ENCODE measurements around the gene ZNF277. TPM values are rescaled to one million over a fixed set of nuclear protein-coding genes. Genes with fewer than 3 reads are reported as not detected.

Gene ZNF277
- total RNA-seq, 2 donors from 2014 or later = 11.6 to 19.4 TPM

- Mint-ChIP-seq H3K27me3 (no peaks in the 10 kb centered on the region), H3K9me3 (no peaks in the 10 kb centered on the region), H3K27ac (no peak overlapping the region), H3K36me3 (ENCODE audit: low read depth) (peaks cover 76% of the 10 kb centered on the region), H3K4me3 (no peak overlapping the region), H3K4me1 (no peaks in the 10 kb centered on the region)
- ATAC-seq (replicated peaks) = no peak
Measured at GRCh38 chr7:112336936-112337576, 130.6 kb downstream of the ZNF277 start.

- no peak overlapping the region for H3K27ac Mint-ChIP-seq
- H3K9me3 Mint-ChIP-seq = no peaks in the 10 kb centered on the region
- ATAC-seq (replicated peaks) = no peak
- H3K4me1 Mint-ChIP-seq = no peaks in the 10 kb centered on the region
- H3K36me3 Mint-ChIP-seq (ENCODE audit: low read depth) = peaks cover 85% of the 10 kb centered on the region
- H3K4me3 Mint-ChIP-seq = no peak overlapping the region
- H3K27me3 Mint-ChIP-seq = no peaks in the 10 kb centered on the region
Measured at GRCh38 chr7:112337892-112338291, 131.4 kb downstream of the ZNF277 start.

GRCh38 chr7:112338786-112339185 is 132.3 kb downstream of the ZNF277 start:
- Mint-ChIP-seq H3K27me3 (no peaks in the 10 kb centered on the region), H3K4me3 (no peak overlapping the region), H3K27ac (no peak overlapping the region), H3K36me3 (ENCODE audit: low read depth) (peaks cover 94% of the 10 kb centered on the region), H3K4me1 (no peaks in the 10 kb centered on the region), H3K9me3 (no peaks in the 10 kb centered on the region)
- no peak for ATAC-seq (replicated peaks)

- H3K36me3 Mint-ChIP-seq (ENCODE audit: low read depth) = peaks cover 91% of the 10 kb centered on the region
- H3K27ac Mint-ChIP-seq = no peak overlapping the region
- no peaks in the 10 kb centered on the region for H3K4me1 Mint-ChIP-seq
- no peaks in the 10 kb centered on the region for H3K27me3 Mint-ChIP-seq
- no peak for ATAC-seq (replicated peaks)
- H3K4me3 Mint-ChIP-seq = no peak overlapping the region
- no peaks in the 10 kb centered on the region for H3K9me3 Mint-ChIP-seq
Measured at GRCh38 chr7:112341464-112341863, 135.0 kb downstream of the ZNF277 start.

- Mint-ChIP-seq H3K27me3 (no peaks in the 10 kb centered on the region), H3K9me3 (peaks cover 10% of the 10 kb centered on the region), H3K36me3 (ENCODE audit: low read depth) (peaks cover 42% of the 10 kb centered on the region), H3K4me3 (no peak overlapping the region), H3K4me1 (peaks cover 3% of the 10 kb centered on the region), H3K27ac (no peak overlapping the region)
- no peak for ATAC-seq (replicated peaks)
Measured at GRCh38 chr7:112346381-112347060, 140.0 kb downstream of the ZNF277 start.

- H3K27me3 Mint-ChIP-seq = no peaks in the 10 kb centered on the region
- peaks cover 37% of the 10 kb centered on the region for H3K36me3 Mint-ChIP-seq (ENCODE audit: low read depth)
- H3K4me1 Mint-ChIP-seq = peaks cover 3% of the 10 kb centered on the region
- no peak overlapping the region for H3K27ac Mint-ChIP-seq
- no peak overlapping the region for H3K4me3 Mint-ChIP-seq
- peaks cover 10% of the 10 kb centered on the region for H3K9me3 Mint-ChIP-seq
- no peak for ATAC-seq (replicated peaks)
Measured at GRCh38 chr7:112347088-112347487, 140.6 kb downstream of the ZNF277 start.

GRCh38 chr7:112350585-112350984 is 144.1 kb downstream of the ZNF277 start:
- Mint-ChIP-seq H3K4me3 (no peak overlapping the region), H3K4me1 (peaks cover 3% of the 10 kb centered on the region), H3K27me3 (peaks cover 5% of the 10 kb centered on the region), H3K27ac (no peak overlapping the region), H3K36me3 (ENCODE audit: low read depth) (peaks cover 4% of the 10 kb centered on the region), H3K9me3 (peaks cover 10% of the 10 kb centered on the region)
- no peak for ATAC-seq (replicated peaks)

GRCh38 chr7:112356596-112356995 is 150.1 kb downstream of the ZNF277 start:
- Mint-ChIP-seq H3K4me1 (no peaks in the 10 kb centered on the region), H3K36me3 (ENCODE audit: low read depth) (no peaks in the 10 kb centered on the region), H3K27ac (no peak overlapping the region), H3K4me3 (no peak overlapping the region), H3K9me3 (no peaks in the 10 kb centered on the region), H3K27me3 (peaks cover 12% of the 10 kb centered on the region)
- ATAC-seq (replicated peaks) = no peak

GRCh38 chr7:112357136-112357535 is 150.6 kb downstream of the ZNF277 start:
- Mint-ChIP-seq H3K4me3 (no peak overlapping the region), H3K36me3 (ENCODE audit: low read depth) (no peaks in the 10 kb centered on the region), H3K9me3 (no peaks in the 10 kb centered on the region), H3K27me3 (peaks cover 12% of the 10 kb centered on the region), H3K27ac (no peak overlapping the region), H3K4me1 (no peaks in the 10 kb centered on the region)
- ATAC-seq (replicated peaks) = no peak

- Mint-ChIP-seq H3K27me3 (peaks cover 12% of the 10 kb centered on the region), H3K27ac (no peak overlapping the region), H3K4me1 (no peaks in the 10 kb centered on the region), H3K9me3 (no peaks in the 10 kb centered on the region), H3K4me3 (no peak overlapping the region), H3K36me3 (ENCODE audit: low read depth) (no peaks in the 10 kb centered on the region)
- no peak for ATAC-seq (replicated peaks)
Measured at GRCh38 chr7:112358513-112358912, 152.0 kb downstream of the ZNF277 start.

GRCh38 chr7:112359086-112359485 is 152.6 kb downstream of the ZNF277 start:
- no peak for ATAC-seq (replicated peaks)
- Mint-ChIP-seq H3K27ac (no peak overlapping the region), H3K4me3 (no peak overlapping the region), H3K27me3 (peaks cover 12% of the 10 kb centered on the region), H3K4me1 (no peaks in the 10 kb centered on the region), H3K9me3 (no peaks in the 10 kb centered on the region), H3K36me3 (ENCODE audit: low read depth) (no peaks in the 10 kb centered on the region)

GRCh38 chr7:112360681-112361080 is 154.2 kb downstream of the ZNF277 start:
- no peak for ATAC-seq (replicated peaks)
- Mint-ChIP-seq H3K4me3 (no peak overlapping the region), H3K27ac (no peak overlapping the region), H3K4me1 (no peaks in the 10 kb centered on the region), H3K36me3 (ENCODE audit: low read depth) (no peaks in the 10 kb centered on the region), H3K27me3 (peaks cover 9% of the 10 kb centered on the region), H3K9me3 (no peaks in the 10 kb centered on the region)

GRCh38 chr7:112361154-112361553 is 154.7 kb downstream of the ZNF277 start:
- Mint-ChIP-seq H3K27ac (no peak overlapping the region), H3K36me3 (ENCODE audit: low read depth) (no peaks in the 10 kb centered on the region), H3K9me3 (no peaks in the 10 kb centered on the region), H3K4me1 (no peaks in the 10 kb centered on the region), H3K4me3 (no peak overlapping the region), H3K27me3 (peaks cover 8% of the 10 kb centered on the region)
- ATAC-seq (replicated peaks) = no peak

- H3K27me3 Mint-ChIP-seq = peaks cover 8% of the 10 kb centered on the region
- no peak overlapping the region for H3K4me3 Mint-ChIP-seq
Measured at GRCh38 chr7:112362053-112362650, 155.7 kb downstream of the ZNF277 start.

GRCh38 chr7:112362731-112363131 is 156.2 kb downstream of the ZNF277 start:
- H3K4me1 Mint-ChIP-seq = no peaks in the 10 kb centered on the region
- H3K4me3 Mint-ChIP-seq = no peak overlapping the region
- H3K27ac Mint-ChIP-seq = no peak overlapping the region
- peaks cover 8% of the 10 kb centered on the region for H3K27me3 Mint-ChIP-seq
- ATAC-seq (replicated peaks) = no peak
- no peaks in the 10 kb centered on the region for H3K36me3 Mint-ChIP-seq (ENCODE audit: low read depth)
- no peaks in the 10 kb centered on the region for H3K9me3 Mint-ChIP-seq

More at GRCh38 chr7:112362053-112362650, 155.7 kb downstream of the ZNF277 start:
- no peak overlapping the region for H3K27ac Mint-ChIP-seq
- H3K36me3 Mint-ChIP-seq (ENCODE audit: low read depth) = no peaks in the 10 kb centered on the region
- no peaks in the 10 kb centered on the region for H3K4me1 Mint-ChIP-seq
- no peak for ATAC-seq (replicated peaks)
- H3K9me3 Mint-ChIP-seq = no peaks in the 10 kb centered on the region
